BJ (cell line): Measurements from ENCODE around the gene AFF3. TPM values are rescaled to one million over a fixed set of nuclear protein-coding genes. Genes with fewer than 3 reads are reported as not detected.

Source experiments
- CTCF ChIA-PET: fragments of 350-600 bp; formaldehyde crosslinking; extraction: SDS; loops from one replicate; lab custom pipeline; 2021; ENCODE audit warnings: antibody characterized with exemption, inconsistent platforms; lab: Yijun Ruan, JAX
- POLR2A ChIA-PET: fragments of 300-600 bp; sonication (Branson Sonifier 250); formaldehyde crosslinking; extraction: SDS; loops from one replicate; lab custom pipeline; 2021; ENCODE audit warnings: antibody characterized with exemption; lab: Charles Lee
- DNase-seq: peaks from one replicate; pipeline ENCODE4 v3.0.0-alpha.2; 2011; ENCODE audit warnings: low read depth
- H3K27me3 ChIP-seq: 2 replicates; pipeline ENCODE4 v1.6.0; 2011; ENCODE audit warnings: low read length; ENCODE audit not compliant: control insufficient read depth, insufficient read depth
- H3K36me3 ChIP-seq: 2 replicates; pipeline ENCODE4 v1.5.1; 2011; ENCODE audit warnings: low read length; ENCODE audit not compliant: control insufficient read depth, insufficient read depth
- H3K4me3 ChIP-seq: 2 replicates; pipeline ENCODE4 v1.5.1; 2011; ENCODE audit warnings: low read depth, mild to moderate bottlenecking, control low read depth, low read length
- polyA plus RNA-seq: library from polyadenylated mRNA; depleted of rRNA; stranded (reverse); fragments of >200 nt; gene quantifications from 2 replicates; pipeline ENCODE4 v1.2.3, GENCODE V29; 2011
- TF ChIP-seq, protein P1 (sequence below): IDR thresholded peaks from 2 replicates; pipeline ENCODE4 v1.5.1; 2011; ENCODE audit warnings: low read depth, mild to moderate bottlenecking, control low read depth, inconsistent platforms, low read length, moderate library complexity; ENCODE audit not compliant: insufficient read depth

Gene AFF3
- polyA plus RNA-seq, 1 experiment: 11.5 TPM

DNA sequence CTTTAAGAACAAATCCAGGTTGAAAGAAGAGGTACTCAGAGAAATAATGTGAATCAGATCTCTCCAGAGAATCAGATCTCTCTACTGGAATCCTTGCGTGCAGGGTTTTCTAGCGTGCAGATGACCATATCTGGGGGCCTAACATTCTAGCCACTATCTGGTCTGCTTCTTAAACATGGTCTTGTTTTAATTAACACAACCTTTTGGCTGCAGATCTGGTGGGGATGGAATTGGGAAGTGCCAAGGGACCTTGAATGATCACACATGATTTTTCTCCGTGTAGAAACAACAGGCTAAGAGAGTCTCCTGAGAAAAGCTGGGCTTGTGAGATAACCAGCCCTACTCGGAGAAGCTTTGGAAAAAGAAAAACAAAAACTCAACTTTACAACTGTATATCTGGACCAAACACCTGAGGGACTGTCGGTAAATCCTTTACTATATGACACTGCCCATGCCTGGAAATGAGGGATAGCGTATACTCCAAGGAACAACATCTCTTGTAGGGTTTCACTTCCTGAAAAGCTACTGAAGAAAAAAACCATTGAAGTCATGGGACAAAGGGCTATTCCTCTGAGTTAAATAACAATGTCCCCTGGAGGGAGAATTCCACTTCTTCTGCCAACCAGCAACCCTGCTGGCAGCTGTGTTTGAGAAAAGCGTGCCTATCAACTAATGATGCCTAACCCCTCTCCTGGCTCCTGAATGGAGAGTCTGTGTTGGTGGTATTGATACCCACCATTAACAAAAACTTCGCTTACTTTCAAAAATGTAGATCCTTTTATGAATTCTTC, 481.6 kb downstream of the AFF3 start:
- H3K4me3 ChIP-seq: no peak overlapping the region
- TF ChIP-seq, protein P1, sequence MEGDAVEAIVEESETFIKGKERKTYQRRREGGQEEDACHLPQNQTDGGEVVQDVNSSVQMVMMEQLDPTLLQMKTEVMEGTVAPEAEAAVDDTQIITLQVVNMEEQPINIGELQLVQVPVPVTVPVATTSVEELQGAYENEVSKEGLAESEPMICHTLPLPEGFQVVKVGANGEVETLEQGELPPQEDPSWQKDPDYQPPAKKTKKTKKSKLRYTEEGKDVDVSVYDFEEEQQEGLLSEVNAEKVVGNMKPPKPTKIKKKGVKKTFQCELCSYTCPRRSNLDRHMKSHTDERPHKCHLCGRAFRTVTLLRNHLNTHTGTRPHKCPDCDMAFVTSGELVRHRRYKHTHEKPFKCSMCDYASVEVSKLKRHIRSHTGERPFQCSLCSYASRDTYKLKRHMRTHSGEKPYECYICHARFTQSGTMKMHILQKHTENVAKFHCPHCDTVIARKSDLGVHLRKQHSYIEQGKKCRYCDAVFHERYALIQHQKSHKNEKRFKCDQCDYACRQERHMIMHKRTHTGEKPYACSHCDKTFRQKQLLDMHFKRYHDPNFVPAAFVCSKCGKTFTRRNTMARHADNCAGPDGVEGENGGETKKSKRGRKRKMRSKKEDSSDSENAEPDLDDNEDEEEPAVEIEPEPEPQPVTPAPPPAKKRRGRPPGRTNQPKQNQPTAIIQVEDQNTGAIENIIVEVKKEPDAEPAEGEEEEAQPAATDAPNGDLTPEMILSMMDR: no peak
- DNase-seq: no peak
- no peaks in the 10 kb centered on the region for H3K27me3 ChIP-seq
- CTCF ChIA-PET: no interaction called here
- no peaks in the 10 kb centered on the region for H3K36me3 ChIP-seq
- POLR2A ChIA-PET: no interaction called here

GRCh38 chr2:99659874-99660273, 482.5 kb downstream of the AFF3 start:
- TF ChIP-seq, protein P1: no peak
- ChIA-PET POLR2A (no interaction called here), CTCF (no interaction called here)
- H3K4me3 ChIP-seq: no peak overlapping the region
- DNase-seq: no peak
- no peaks in the 10 kb centered on the region for H3K27me3 ChIP-seq
- no peaks in the 10 kb centered on the region for H3K36me3 ChIP-seq

DNA sequence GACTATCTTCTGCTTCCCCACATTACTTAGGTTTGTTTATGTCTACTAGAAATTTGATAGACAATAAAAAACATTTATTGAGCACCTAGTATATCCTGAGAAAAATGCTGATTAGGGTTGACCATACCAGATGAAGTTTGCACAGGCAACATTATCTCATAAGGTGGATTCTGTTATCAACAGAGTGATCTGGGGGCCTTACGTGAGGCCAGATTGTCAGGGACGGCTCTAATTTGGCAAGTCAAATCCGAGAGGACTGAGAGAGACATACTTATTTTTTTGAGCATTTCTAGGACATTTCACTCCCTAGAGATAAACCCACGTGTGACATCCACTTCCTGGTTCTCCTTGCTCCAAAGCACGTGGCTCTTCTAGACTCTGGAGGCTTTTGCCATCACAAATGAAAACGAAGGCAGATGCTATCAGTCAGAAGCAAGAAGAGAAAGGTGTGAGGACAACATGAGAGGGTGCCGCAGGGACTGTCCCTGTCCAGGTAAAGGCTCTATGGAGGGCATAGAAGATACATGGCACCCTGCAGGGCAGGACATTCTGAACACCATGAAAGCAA, 484.6 kb downstream of the AFF3 start:
- no peak for DNase-seq
- Histone ChIP-seq H3K36me3 (no peaks in the 10 kb centered on the region), H3K4me3 (no peak overlapping the region), H3K27me3 (no peaks in the 10 kb centered on the region)
- TF ChIP-seq, protein P1: no peak
- ChIA-PET CTCF (interaction anchor here (0.8 kb wide), 1 partner anchor 14 kb away, joined by 3 read pairs; no protein-coding TSS in a partner anchor), POLR2A (no interaction called here)

DNA sequence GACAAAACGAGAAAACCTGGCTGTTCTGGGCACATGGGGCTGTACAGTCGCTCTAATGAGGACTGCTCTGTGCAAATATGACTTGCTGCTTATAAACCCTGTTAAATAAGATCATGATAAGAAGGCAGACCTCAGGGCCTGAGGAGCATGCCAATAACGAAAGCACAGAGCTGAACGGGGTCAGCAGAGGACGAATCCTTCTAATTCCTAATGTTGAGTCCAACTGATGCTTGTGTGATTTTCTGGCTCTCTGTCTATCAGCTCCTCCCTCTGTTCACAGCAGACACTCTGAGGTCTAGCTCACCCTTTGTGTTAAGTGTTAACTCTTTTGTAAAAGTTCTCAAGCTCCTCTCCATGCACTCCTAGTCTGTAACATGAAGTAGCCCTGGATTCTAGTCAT, 485.4 kb downstream of the AFF3 start:
- TF ChIP-seq, protein P1: no peak
- Histone ChIP-seq H3K36me3 (no peaks in the 10 kb centered on the region), H3K27me3 (no peaks in the 10 kb centered on the region), H3K4me3 (no peak overlapping the region)
- POLR2A ChIA-PET: no interaction called here
- DNase-seq: no peak
- CTCF ChIA-PET: interaction anchor here (0.8 kb wide), 1 partner anchor 15 kb away, joined by 3 read pairs; no protein-coding TSS in a partner anchor

DNA sequence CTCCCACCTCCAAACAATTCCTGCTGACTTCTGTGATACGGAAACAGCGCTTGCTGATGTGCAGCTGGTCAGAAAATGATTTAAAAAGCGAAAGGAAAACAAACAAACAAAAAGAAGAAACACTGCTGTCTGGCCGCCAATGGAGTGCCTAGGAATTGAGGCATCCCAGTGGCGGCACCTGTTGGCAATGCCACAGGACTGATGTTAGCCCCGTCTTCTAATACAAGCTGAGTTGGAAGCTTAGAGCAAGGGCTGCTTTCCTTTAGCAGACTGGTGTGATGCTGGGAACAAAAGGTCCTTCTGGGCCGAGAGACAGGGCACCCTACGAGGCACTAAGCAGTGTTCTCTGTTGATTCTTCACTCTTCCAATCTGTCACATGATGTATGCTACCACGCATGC, 489.0 kb downstream of the AFF3 start:
- Histone ChIP-seq H3K4me3 (no peak overlapping the region), H3K36me3 (no peaks in the 10 kb centered on the region), H3K27me3 (no peaks in the 10 kb centered on the region)
- TF ChIP-seq, protein P1: no peak
- no peak for DNase-seq
- POLR2A ChIA-PET: no interaction called here
- CTCF ChIA-PET: no interaction called here
